ENCODE results near the gene SAMD9L.

SAMD9L gene

DNA sequence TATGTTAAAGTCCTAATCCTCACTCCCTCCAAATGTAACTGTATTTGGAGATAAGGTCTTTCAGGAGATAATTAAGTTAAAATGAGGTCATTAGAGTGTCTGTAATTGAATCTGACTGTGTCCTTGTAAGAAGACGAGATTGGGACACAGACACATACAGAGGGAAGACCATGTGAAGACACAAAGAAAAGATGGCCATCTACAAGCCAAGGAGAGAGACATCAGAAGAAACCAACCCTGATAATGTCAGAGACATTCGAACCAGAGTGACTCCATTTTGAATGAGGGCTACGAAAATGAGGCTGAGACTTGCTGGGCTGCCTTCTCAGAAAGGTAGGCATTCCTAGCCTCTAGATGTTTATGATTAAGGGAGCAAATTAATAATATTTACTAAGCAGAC is 542 bp upstream of the SAMD9L start:
- TF ChIP-seq, protein P1, sequence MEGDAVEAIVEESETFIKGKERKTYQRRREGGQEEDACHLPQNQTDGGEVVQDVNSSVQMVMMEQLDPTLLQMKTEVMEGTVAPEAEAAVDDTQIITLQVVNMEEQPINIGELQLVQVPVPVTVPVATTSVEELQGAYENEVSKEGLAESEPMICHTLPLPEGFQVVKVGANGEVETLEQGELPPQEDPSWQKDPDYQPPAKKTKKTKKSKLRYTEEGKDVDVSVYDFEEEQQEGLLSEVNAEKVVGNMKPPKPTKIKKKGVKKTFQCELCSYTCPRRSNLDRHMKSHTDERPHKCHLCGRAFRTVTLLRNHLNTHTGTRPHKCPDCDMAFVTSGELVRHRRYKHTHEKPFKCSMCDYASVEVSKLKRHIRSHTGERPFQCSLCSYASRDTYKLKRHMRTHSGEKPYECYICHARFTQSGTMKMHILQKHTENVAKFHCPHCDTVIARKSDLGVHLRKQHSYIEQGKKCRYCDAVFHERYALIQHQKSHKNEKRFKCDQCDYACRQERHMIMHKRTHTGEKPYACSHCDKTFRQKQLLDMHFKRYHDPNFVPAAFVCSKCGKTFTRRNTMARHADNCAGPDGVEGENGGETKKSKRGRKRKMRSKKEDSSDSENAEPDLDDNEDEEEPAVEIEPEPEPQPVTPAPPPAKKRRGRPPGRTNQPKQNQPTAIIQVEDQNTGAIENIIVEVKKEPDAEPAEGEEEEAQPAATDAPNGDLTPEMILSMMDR (IDR thresholded peaks at IDR 0.05; ENCODE audit: control extremely low read depth, extremely low read depth, low read depth, missing control alignments): no peak
- DNase-seq (ENCODE audit: extremely low spot score): no peak
- ChIA-PET POLR2A (no interaction called here), CTCF (no interaction called here)

DNA sequence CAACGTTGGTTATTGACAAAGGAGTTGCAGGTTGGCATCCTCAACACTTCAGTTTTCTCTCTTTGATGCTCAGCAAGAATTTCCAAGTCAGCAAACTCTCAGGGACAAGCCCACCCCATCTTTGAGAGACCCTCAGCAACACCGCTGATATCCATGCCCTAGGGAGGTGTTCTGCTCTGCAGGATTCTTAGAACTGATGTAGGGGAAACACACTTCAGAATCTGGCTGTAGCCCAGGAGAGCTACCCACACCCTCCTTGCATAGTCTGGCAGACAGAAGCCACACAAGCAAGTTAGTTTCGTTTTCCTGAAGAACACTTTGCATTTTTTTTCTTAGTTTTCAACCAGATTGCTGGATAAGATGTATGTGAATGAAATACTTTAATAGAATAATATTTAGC is 822 bp downstream of the SAMD9L start:
- CTCF ChIA-PET: no interaction called here

DNA sequence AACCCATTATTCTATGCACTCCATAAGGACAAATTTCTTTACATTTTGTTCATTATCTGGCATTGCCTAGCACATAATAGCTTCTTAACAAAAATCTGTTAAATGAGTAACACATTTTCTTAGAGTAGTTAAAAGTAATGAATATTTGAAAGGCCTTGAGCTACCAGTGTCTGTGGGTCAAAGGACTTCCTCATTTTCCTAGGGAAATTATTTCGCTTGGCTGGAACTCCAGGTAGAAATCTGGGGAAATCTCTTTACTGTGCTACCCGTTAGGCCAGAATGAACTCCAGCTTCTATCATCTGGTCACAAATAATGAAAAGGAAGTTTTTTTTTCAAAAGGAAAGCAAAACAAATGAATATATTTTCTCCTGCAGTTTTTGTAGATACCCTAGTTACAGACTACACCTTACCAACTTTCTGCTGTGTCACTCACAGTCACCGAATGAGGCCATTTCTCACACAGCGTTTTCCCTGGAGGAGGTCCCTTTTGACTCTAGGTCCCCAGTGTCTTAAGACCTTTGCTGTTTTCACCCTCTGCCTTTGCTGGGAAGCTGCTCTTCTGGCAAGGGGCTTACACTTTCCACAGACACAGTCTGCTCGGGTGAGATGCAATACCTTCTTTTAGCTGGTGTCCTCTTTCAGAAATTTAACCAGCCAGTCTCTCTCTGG is 1.6 kb downstream of the SAMD9L start:
- DNase-seq (ENCODE audit: extremely low spot score): no peak
- ChIA-PET CTCF (interaction anchor here (1.3 kb wide), 1 partner anchor 10 kb away, joined by 4 read pairs; no protein-coding TSS in a partner anchor), POLR2A (no interaction called here)
- TF ChIP-seq, protein P1 (IDR thresholded peaks at IDR 0.05; ENCODE audit: control extremely low read depth, extremely low read depth, low read depth, missing control alignments): no peak

More for the DNA sequence above, 822 bp downstream of the SAMD9L start:
- TF ChIP-seq, protein P1 (IDR thresholded peaks at IDR 0.05; ENCODE audit: control extremely low read depth, extremely low read depth, low read depth, missing control alignments): no peak
- peak; percentile 31 for DNase-seq (ENCODE audit: extremely low spot score)
- POLR2A ChIA-PET: no interaction called here

DNA sequence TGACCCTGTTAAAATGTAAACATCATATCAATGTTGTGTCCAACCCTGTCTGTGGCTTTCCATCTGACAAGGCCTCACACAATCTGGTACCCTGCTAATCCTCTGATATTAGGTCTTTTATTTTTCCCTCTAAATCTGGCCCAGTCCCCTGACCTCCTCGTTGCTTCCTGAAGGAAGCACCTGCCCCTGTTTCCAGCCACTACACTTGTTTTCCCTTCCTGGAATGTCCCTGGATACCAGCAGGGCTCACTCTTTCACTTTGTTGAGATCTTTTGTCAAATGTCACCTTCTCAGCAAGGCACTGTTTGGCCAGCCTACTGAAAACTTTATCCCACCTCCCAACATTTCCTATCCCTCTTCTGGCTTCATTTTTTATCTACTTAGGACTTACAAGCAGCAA is 2.1 kb downstream of the SAMD9L start:
- TF ChIP-seq, protein P1 (IDR thresholded peaks at IDR 0.05; ENCODE audit: control extremely low read depth, extremely low read depth, low read depth, missing control alignments): no peak
- CTCF ChIA-PET: interaction anchor here (1.3 kb wide), 1 partner anchor 10 kb away, joined by 4 read pairs; no protein-coding TSS in a partner anchor
- POLR2A ChIA-PET: no interaction called here
- no peak for DNase-seq (ENCODE audit: extremely low spot score)

DNA sequence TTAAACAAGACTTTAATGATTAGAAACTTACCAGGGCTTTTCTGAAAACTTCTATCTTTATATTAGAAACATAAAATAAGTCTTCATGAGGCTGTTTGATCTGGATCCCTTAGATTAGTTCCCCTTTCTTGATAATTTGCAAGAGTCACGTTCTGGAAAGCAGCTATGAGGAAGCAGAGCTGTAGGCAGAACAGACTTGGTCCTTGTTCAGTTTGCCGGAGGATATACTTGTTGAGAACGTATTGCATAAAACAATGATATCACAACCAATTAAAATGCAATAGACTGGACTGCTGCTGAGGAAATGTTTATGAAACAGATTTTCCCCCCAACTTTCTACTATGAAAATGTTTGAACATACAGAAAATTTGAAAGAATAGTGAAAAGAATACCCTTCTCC is 2.8 kb downstream of the SAMD9L start:
- ChIA-PET POLR2A (no interaction called here), CTCF (interaction anchor here (0.7 to 1.6 kb wide), 5 partner anchors 13 to 527 kb away, joined by 3 to 4 read pairs (median 3); partner anchors contain the start of gene SAMD9)
- no peak for DNase-seq (ENCODE audit: extremely low spot score)
- TF ChIP-seq, protein P1 (IDR thresholded peaks at IDR 0.05; ENCODE audit: control extremely low read depth, extremely low read depth, low read depth, missing control alignments): no peak

DNA sequence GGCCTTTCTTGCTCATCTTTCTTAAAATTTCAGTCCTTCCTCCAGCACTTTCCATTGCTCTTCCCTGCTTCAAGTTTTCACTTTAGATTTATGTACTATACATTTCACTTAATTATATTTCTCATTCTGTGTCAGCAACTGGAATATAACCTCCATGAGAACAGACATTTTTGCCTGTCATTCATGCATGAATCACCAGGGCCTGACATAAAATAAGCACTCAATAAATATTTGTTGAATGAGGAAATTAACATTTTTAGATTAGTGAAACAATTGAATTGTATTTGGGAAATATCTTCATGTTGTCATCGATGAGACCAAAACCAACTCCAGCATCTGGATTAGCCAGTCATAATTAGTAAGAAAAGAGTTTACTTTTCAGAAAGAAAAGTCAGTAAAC is 6.1 kb downstream of the SAMD9L start:
- no peak for DNase-seq (ENCODE audit: extremely low spot score)
- POLR2A ChIA-PET: no interaction called here
- TF ChIP-seq, protein P1 (IDR thresholded peaks at IDR 0.05; ENCODE audit: control extremely low read depth, extremely low read depth, low read depth, missing control alignments): no peak
- CTCF ChIA-PET: no interaction called here

Measured in GM10248 (cell line).